Right ventricle myocardium superior (tissue), 1 donor: Measurements from ENCODE around the gene TOP2B. TPM values are rescaled to one million over a fixed set of nuclear protein-coding genes. Genes with fewer than 3 reads are reported as not detected.

Experiments
- ATAC-seq: fragments of 200-7000 bp; cut with Tn5 transposase; one replicate; pipeline ENCODE4 v1.9.1; 2020; ENCODE audit warnings: mild to moderate bottlenecking; ENCODE audit not compliant: poor library complexity
- DNase-seq: peaks from one replicate; pipeline ENCODE4 v3.0.0-alpha.2; 2020
- intact Hi-C: fragments of 100-400 bp; cut with DNase I; formaldehyde crosslinking; loops from one replicate; pipeline ENCODE4 v1.11.2; 2022
- microRNA-seq: library from miRNA; unstranded; fragments of <30 nt; microRNA quantifications from one replicate; pipeline ENCODE4 v1.2.0, GENCODE V29; 2020
- total RNA-seq: library from RNA; stranded (reverse); fragmentation: NEBNext Ultra II Directional; extraction: Animal tissue kit (Norgen Biotek cat#: 25700); gene quantifications from one replicate; pipeline ENCODE4 v1.2.1, GENCODE V29; 2021
- donor health status: DM: no; HTN: yes; CAD: no; lungs with severe emphysema.

The TOP2B gene
- total RNA-seq, 1 donor from 2014 or later: 84.3 TPM

GRCh38 chr3:25552251-25552650 is 112.5 kb downstream of the TOP2B start:
- intact Hi-C loops: no loop called here
- ATAC-seq: no peak
- no peak for DNase-seq

DNA sequence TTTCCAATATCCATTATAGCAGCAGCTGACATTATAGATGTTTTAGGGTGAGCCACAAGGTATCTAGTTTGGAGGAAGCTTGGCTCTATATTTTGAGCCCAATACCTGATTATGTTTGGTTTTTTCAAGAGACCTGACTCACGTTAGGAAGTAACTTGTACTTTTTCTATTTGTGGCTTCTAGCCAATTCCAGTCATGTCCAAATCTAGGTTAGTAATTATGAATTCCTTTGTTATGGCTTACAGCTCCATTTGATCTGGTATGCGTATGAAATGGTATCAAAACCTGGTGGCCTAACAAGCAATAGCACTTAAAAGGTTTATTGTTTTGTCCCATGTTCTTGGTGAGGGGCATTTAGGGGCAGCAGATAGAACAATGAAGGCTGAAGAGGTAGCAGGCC is 115.9 kb downstream of the TOP2B start:
- ATAC-seq: no peak
- no peak for DNase-seq
- intact Hi-C loops: no loop called here

DNA sequence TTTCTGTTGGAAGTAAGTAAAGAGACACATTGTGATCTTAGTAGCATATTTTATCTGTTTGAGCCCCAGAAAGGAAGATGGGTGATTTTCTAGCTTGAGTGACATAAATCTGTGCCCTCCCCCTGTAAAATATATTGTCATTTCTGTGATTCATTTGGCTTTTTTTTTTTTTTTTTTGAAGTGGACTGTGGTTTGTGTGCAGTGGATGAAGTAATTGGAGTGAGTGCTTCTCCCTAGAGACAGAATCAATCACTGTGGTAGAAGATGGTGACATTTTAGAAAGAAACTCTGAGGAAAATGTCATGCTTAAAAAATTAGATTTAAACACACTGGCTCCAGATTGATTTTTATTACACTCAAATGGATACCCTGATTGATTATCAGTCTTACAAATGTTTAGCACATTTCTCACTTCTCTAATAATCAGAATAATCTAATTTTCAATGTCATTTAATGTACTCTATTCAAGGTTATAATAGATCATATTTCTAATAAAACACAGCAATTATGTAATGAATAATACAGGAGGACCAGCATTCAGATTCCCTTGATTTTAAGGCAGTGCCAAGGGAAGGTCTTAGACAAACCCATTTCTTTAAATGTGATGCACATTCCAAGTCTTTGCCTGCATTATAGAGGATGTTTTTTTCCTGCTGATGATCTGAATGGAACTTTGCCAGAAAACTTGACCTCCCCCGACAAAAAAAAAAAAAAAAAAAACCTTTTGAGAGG is 116.6 kb downstream of the TOP2B start:
- intact Hi-C loops: no loop called here
- ATAC-seq (no peak), DNase-seq (no peak)

Small RNA genes within 50 kb of the gene (microRNA-seq; reads per million reads assigned to microRNA genes)
- gene MIR4442: not detected

Other genes with a start within 250 kb of the TOP2B start
- 19.4 TPM for gene RARB, start 236.6 kb downstream of the TOP2B start, total RNA-seq
- gene NGLY1, start 118.5 kb upstream of the TOP2B start, total RNA-seq: 29.6 TPM
- 17.7 TPM for gene OXSM, start 125.2 kb upstream of the TOP2B start, total RNA-seq